ENCODE measurements around the gene HS1BP3. TPM values are rescaled to one million over a fixed set of nuclear protein-coding genes. Genes with fewer than 3 reads are reported as not detected.
A peak's percentile ranks its signal among the peaks of the same experiment; 100 is the strongest.

Gene HS1BP3
- polyA plus RNA-seq, 4 donors = 18.5 to 39.7 (median 23.4) TPM

DNA sequence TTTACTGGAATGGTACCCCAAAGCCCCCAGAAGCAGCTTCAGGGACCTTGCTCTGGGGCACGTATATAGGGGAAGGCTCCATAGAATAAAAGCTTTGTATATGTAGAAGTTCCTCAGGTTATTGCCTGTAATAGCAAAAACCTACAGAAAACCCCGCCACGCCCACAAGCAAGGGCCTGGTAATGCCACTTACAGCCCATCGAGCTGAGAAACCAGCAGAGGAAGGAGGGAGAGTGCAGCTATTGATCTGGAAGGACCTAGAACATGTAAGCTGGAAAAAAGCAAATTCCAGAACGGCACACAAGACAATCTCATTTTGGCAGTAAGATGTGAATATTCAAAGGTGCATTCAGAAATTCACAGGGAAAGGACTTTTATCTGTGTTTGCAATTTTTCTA, 15.8 kb downstream of the HS1BP3 start:
- Histone ChIP-seq H3K36me3 (ENCODE audit: control insufficient read depth in 3 of 3, insufficient read depth in 2 of 3, low read depth in 1 of 3, low read length in 3 of 3) (peaks cover 6 to 80% (median 8%) of the 10 kb centered on the region in 3 donors), H3K27ac (ENCODE audit: low read depth in 1 of 3, low read length in 2 of 3) (peak overlapping the region in 1 of 3 donors; percentile 4), H3K27me3 (ENCODE audit: control insufficient read depth in 3 of 3, insufficient read depth in 3 of 3, low read length in 3 of 3) (no peaks in the 10 kb centered on the region), H3K9me3 (ENCODE audit: control insufficient read depth in 2 of 2, insufficient read depth in 1 of 2, low read depth in 1 of 2, low read length in 1 of 2) (no peaks in the 10 kb centered on the region), H3K4me1 (ENCODE audit: control insufficient read depth in 3 of 3, insufficient read depth in 2 of 3, low read depth in 1 of 3, low read length in 2 of 3) (peaks cover 0 to 25% (median 5%) of the 10 kb centered on the region in 3 donors), H3K4me3 (ENCODE audit: low read depth in 1 of 3, low read length in 3 of 3) (no peak overlapping the region)
- no peak for DNase-seq
- no peak for FAIRE-seq
- 73 to 74% (median 73%) methylated on average over 5 of the region's 5 CpGs for WGBS, 3 donors

DNA sequence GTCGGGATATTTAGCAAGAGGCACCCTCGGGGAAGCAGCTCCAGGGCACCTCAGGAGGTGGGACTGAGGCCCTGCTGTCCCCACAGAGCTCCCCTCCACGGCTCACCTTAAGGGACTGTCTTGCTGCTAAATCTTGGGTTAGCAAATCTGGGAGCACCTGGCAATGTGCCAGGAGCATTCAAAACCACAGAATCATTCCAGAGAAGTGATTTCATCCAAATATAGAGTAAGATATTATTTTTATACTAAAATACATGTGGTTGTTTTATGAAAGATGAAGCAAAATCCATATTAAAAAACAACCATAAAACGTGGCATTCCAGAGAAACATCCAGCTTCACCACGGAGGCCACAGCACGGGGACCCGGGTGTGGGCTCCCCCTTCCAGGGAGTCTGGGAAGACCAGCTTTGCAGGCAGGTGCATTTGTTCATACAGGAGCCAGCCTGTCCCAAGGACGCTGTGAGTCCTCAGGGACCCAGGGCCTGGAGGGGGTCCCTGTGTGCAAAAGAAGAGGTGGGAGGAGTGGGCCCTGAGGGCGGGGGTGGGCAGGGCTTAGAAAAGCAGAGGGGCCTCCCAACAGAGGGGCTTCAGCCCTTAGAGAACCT, 16.3 kb downstream of the HS1BP3 start:
- H3K27ac ChIP-seq (ENCODE audit: low read depth in 1 of 3, low read length in 2 of 3) = peak overlapping the region in 2 of 3 donors; percentile 51 to 69
- H3K4me3 ChIP-seq (ENCODE audit: low read depth in 1 of 3, low read length in 3 of 3) = no peak overlapping the region
- H3K27me3 ChIP-seq (ENCODE audit: control insufficient read depth in 3 of 3, insufficient read depth in 3 of 3, low read length in 3 of 3) = no peaks in the 10 kb centered on the region
- 57 to 67% (median 66%) methylated on average over 9 of the region's 9 CpGs for WGBS, 3 donors
- H3K4me1 ChIP-seq (ENCODE audit: control insufficient read depth in 3 of 3, insufficient read depth in 2 of 3, low read depth in 1 of 3, low read length in 2 of 3) = peaks cover 0 to 25% (median 5%) of the 10 kb centered on the region in 3 donors
- no peaks in the 10 kb centered on the region for H3K9me3 ChIP-seq (ENCODE audit: control insufficient read depth in 2 of 2, insufficient read depth in 1 of 2, low read depth in 1 of 2, low read length in 1 of 2)
- H3K36me3 ChIP-seq (ENCODE audit: control insufficient read depth in 3 of 3, insufficient read depth in 2 of 3, low read depth in 1 of 3, low read length in 3 of 3) = peaks cover 6 to 79% (median 7%) of the 10 kb centered on the region in 3 donors
- FAIRE-seq = no peak
- no peak for DNase-seq

DNA sequence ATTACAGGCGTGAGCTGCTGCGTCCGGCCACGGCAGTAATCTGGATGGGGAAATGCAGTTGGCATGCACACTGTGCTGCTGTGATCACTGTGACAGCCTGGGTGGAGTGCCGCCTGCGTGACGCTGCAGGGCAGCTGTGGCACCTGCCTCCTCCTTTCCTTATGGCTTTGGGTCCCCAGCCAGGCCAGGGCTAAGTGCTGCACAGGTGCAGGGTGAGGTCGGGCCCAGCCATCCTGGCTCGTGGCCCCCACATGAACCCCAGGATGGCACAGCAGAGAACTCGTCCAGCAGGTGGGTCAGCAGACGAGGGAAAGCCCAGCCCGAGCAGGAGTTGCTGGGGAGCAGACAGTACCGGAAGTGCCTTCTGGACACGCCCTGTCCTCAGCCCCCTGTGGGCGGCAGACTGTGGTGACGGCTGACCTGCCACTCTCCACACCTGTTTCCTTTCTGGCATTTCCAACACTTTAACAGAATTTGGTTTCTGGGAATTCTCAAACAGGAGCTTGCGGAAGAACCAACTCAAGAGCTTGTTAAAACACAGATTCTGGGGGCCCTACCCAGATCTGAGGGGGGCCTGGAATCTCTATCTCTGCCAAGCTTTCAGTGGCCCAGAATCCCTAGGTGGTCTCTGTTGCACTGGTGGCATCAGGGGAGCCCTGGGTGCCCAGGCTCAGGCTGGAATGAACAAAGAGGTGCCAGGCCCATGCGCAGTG, 16.9 kb downstream of the HS1BP3 start:
- H3K27me3 ChIP-seq (ENCODE audit: control insufficient read depth in 3 of 3, insufficient read depth in 3 of 3, low read length in 3 of 3) = no peaks in the 10 kb centered on the region
- peak overlapping the region in 2 of 3 donors; percentile 51 to 69 for H3K27ac ChIP-seq (ENCODE audit: low read depth in 1 of 3, low read length in 2 of 3)
- DNase-seq (peak; percentile 66 to 73), FAIRE-seq (no peak)
- H3K4me3 ChIP-seq (ENCODE audit: low read depth in 1 of 3, low read length in 3 of 3) = no peak overlapping the region
- 23 to 56% (median 39%) methylated on average over 18 of the region's 18 CpGs for WGBS, 3 donors
- peaks cover 6 to 83% (median 7%) of the 10 kb centered on the region in 3 donors for H3K36me3 ChIP-seq (ENCODE audit: control insufficient read depth in 3 of 3, insufficient read depth in 2 of 3, low read depth in 1 of 3, low read length in 3 of 3)
- peaks cover 0 to 25% (median 5%) of the 10 kb centered on the region in 3 donors for H3K4me1 ChIP-seq (ENCODE audit: control insufficient read depth in 3 of 3, insufficient read depth in 2 of 3, low read depth in 1 of 3, low read length in 2 of 3)
- no peaks in the 10 kb centered on the region for H3K9me3 ChIP-seq (ENCODE audit: control insufficient read depth in 2 of 2, insufficient read depth in 1 of 2, low read depth in 1 of 2, low read length in 1 of 2)

GRCh38 chr2:20633001-20633400, 17.9 kb downstream of the HS1BP3 start:
- H3K27me3 ChIP-seq (ENCODE audit: control insufficient read depth in 3 of 3, insufficient read depth in 3 of 3, low read length in 3 of 3) = no peaks in the 10 kb centered on the region
- no peak for FAIRE-seq
- peaks cover 5 to 82% (median 7%) of the 10 kb centered on the region in 3 donors for H3K36me3 ChIP-seq (ENCODE audit: control insufficient read depth in 3 of 3, insufficient read depth in 2 of 3, low read depth in 1 of 3, low read length in 3 of 3)
- no peak overlapping the region for H3K4me3 ChIP-seq (ENCODE audit: low read depth in 1 of 3, low read length in 3 of 3)
- H3K27ac ChIP-seq (ENCODE audit: low read depth in 1 of 3, low read length in 2 of 3) = peak overlapping the region in 1 of 3 donors; percentile 24
- peaks cover 0 to 25% (median 5%) of the 10 kb centered on the region in 3 donors for H3K4me1 ChIP-seq (ENCODE audit: control insufficient read depth in 3 of 3, insufficient read depth in 2 of 3, low read depth in 1 of 3, low read length in 2 of 3)
- DNase-seq = no peak
- no peaks in the 10 kb centered on the region for H3K9me3 ChIP-seq (ENCODE audit: control insufficient read depth in 2 of 2, insufficient read depth in 1 of 2, low read depth in 1 of 2, low read length in 1 of 2)
- 93 to 98% (median 96%) methylated on average over 4 of the region's 4 CpGs for WGBS, 3 donors

GRCh38 chr2:20632446-20632990, 18.4 kb downstream of the HS1BP3 start:
- H3K27ac ChIP-seq (ENCODE audit: low read depth in 1 of 3, low read length in 2 of 3) = no peak overlapping the region
- peaks cover 3 to 81% (median 7%) of the 10 kb centered on the region in 3 donors for H3K36me3 ChIP-seq (ENCODE audit: control insufficient read depth in 3 of 3, insufficient read depth in 2 of 3, low read depth in 1 of 3, low read length in 3 of 3)
- FAIRE-seq (no peak), DNase-seq (no peak)
- no peaks in the 10 kb centered on the region for H3K9me3 ChIP-seq (ENCODE audit: control insufficient read depth in 2 of 2, insufficient read depth in 1 of 2, low read depth in 1 of 2, low read length in 1 of 2)
- WGBS, 3 donors = 88 to 90% (median 88%) methylated on average over 7 of the region's 7 CpGs
- H3K4me1 ChIP-seq (ENCODE audit: control insufficient read depth in 3 of 3, insufficient read depth in 2 of 3, low read depth in 1 of 3, low read length in 2 of 3) = peaks cover 0 to 25% (median 5%) of the 10 kb centered on the region in 3 donors
- H3K4me3 ChIP-seq (ENCODE audit: low read depth in 1 of 3, low read length in 3 of 3) = no peak overlapping the region
- no peaks in the 10 kb centered on the region for H3K27me3 ChIP-seq (ENCODE audit: control insufficient read depth in 3 of 3, insufficient read depth in 3 of 3, low read length in 3 of 3)

GRCh38 chr2:20631617-20632307, 19.1 kb downstream of the HS1BP3 start:
- 83 to 90% (median 88%) methylated on average over 6 of the region's 6 CpGs for WGBS, 3 donors
- no peak overlapping the region for H3K4me3 ChIP-seq (ENCODE audit: low read depth in 1 of 3, low read length in 3 of 3)
- no peaks in the 10 kb centered on the region for H3K27me3 ChIP-seq (ENCODE audit: control insufficient read depth in 3 of 3, insufficient read depth in 3 of 3, low read length in 3 of 3)
- FAIRE-seq (no peak), DNase-seq (no peak)
- no peak overlapping the region for H3K27ac ChIP-seq (ENCODE audit: low read depth in 1 of 3, low read length in 2 of 3)
- peaks cover 0 to 25% (median 5%) of the 10 kb centered on the region in 3 donors for H3K4me1 ChIP-seq (ENCODE audit: control insufficient read depth in 3 of 3, insufficient read depth in 2 of 3, low read depth in 1 of 3, low read length in 2 of 3)
- no peaks in the 10 kb centered on the region for H3K9me3 ChIP-seq (ENCODE audit: control insufficient read depth in 2 of 2, insufficient read depth in 1 of 2, low read depth in 1 of 2, low read length in 1 of 2)
- H3K36me3 ChIP-seq (ENCODE audit: control insufficient read depth in 3 of 3, insufficient read depth in 2 of 3, low read depth in 1 of 3, low read length in 3 of 3) = peaks cover 2 to 81% (median 3%) of the 10 kb centered on the region in 3 donors

DNA sequence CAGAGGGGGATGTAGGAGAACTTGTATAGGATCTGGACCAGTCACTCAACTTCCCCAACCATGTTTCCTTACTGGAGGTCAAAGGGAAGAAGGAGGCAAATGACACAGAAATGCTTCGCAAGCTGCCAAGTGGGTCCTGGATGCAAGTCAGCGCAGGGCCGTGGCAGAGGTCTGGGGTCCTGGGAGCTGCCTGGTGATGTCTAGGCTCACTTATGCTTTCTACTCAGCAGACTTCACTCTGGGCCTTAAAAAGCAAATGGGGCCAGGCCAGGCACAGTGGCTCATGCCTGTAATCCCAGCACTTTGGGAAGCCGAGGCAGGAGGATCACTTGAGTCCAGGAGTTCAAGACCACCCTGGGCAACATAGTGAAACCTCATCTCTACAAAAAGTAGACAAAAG, 19.9 kb downstream of the HS1BP3 start:
- WGBS, 3 donors = 93 to 97% (median 93%) methylated on average over 4 of the region's 4 CpGs
- Histone ChIP-seq H3K36me3 (ENCODE audit: control insufficient read depth in 3 of 3, insufficient read depth in 2 of 3, low read depth in 1 of 3, low read length in 3 of 3) (peaks cover 0 to 83% (median 2%) of the 10 kb centered on the region in 3 donors), H3K9me3 (ENCODE audit: control insufficient read depth in 2 of 2, insufficient read depth in 1 of 2, low read depth in 1 of 2, low read length in 1 of 2) (no peaks in the 10 kb centered on the region), H3K4me1 (ENCODE audit: control insufficient read depth in 3 of 3, insufficient read depth in 2 of 3, low read depth in 1 of 3, low read length in 2 of 3) (peaks cover 0 to 23% (median 5%) of the 10 kb centered on the region in 3 donors), H3K4me3 (ENCODE audit: low read depth in 1 of 3, low read length in 3 of 3) (no peak overlapping the region), H3K27ac (ENCODE audit: low read depth in 1 of 3, low read length in 2 of 3) (no peak overlapping the region), H3K27me3 (ENCODE audit: control insufficient read depth in 3 of 3, insufficient read depth in 3 of 3, low read length in 3 of 3) (no peaks in the 10 kb centered on the region)
- DNase-seq (no peak), FAIRE-seq (no peak)

DNA sequence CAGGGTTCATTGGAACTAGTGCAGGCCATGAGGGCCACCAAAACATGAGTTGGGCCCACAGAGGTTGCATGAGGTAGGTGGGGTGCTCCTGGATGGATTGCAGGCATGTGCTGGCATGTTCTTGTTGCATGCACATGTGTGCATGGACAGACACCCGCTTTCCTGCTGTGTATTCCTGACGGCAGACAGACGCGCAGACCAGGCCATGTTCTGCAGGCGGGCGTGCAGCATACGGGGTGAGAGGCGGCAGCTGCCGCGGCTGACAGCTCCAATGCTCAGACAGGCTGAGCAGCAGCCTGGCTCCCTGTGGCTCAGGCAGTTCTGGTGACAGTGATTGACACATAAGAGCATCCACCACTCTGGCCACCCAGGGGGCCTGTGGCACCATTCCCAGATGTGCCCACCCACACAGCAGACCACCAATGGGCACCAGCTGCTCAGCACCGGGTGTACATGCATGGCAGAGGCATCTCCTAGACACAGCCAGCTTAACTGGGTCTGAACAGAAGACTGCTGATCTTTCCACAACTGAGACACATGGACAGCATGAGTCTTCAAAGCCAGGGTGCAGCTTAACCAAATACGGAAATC, 21.2 kb downstream of the HS1BP3 start:
- FAIRE-seq = no peak
- Histone ChIP-seq H3K36me3 (ENCODE audit: control insufficient read depth in 3 of 3, insufficient read depth in 2 of 3, low read depth in 1 of 3, low read length in 3 of 3) (peaks cover 0 to 88% (median 2%) of the 10 kb centered on the region in 3 donors), H3K4me3 (ENCODE audit: low read depth in 1 of 3, low read length in 3 of 3) (no peak overlapping the region), H3K27ac (ENCODE audit: low read depth in 1 of 3, low read length in 2 of 3) (no peak overlapping the region), H3K4me1 (ENCODE audit: control insufficient read depth in 3 of 3, insufficient read depth in 2 of 3, low read depth in 1 of 3, low read length in 2 of 3) (peaks cover 0 to 11% (median 4%) of the 10 kb centered on the region in 3 donors), H3K9me3 (ENCODE audit: control insufficient read depth in 2 of 2, insufficient read depth in 1 of 2, low read depth in 1 of 2, low read length in 1 of 2) (no peaks in the 10 kb centered on the region), H3K27me3 (ENCODE audit: control insufficient read depth in 3 of 3, insufficient read depth in 3 of 3, low read length in 3 of 3) (no peaks in the 10 kb centered on the region)
- DNase-seq = no peak
- 82 to 95% (median 94%) methylated on average over 12 of the region's 12 CpGs for WGBS, 3 donors

All from small intestine (tissue), 7 donors.